ENCODE measurements around the gene OVOL3. TPM values are rescaled to one million over a fixed set of nuclear protein-coding genes. Genes with fewer than 3 reads are reported as not detected.

OVOL3 gene
- total RNA-seq, 4 donors from 2014 or later, result not detected

- DNase-seq (ENCODE audit: low spot score in 2 of 2), result peak; percentile 81 to 85
- Histone ChIP-seq H3K4me1 (peaks cover 40% of the 10 kb centered on the region), H3K9me3 (no peaks in the 10 kb centered on the region), H3K4me3 (peak overlapping the region; percentile 53), H3K27me3 (no peaks in the 10 kb centered on the region), H3K36me3 (peaks cover 42% of the 10 kb centered on the region), H3K27ac (peak overlapping the region; percentile 93)
- WGBS, result 47% methylated on average over 35 of the region's 47 CpGs
- TF ChIP-seq POLR2A (IDR thresholded peaks at IDR 0.05) (no peak), CTCF (IDR thresholded peaks at IDR 0.05) (no peak), POLR2AphosphoS5 (IDR thresholded peaks at IDR 0.05) (peak in 1 of 3 donors; percentile 30), EP300 (IDR thresholded peaks at IDR 0.05) (no peak)
Measured at GRCh38 chr19:36151144-36152018, 40.4 kb downstream of the OVOL3 start.

GRCh38 chr19:36152019-36152351, 41.0 kb downstream of the OVOL3 start:
- DNase-seq (ENCODE audit: low spot score in 2 of 2), result no peak
- peak overlapping the region; percentile 93 for H3K27ac ChIP-seq
- H3K4me3 ChIP-seq, result peak overlapping the region; percentile 53
- no peaks in the 10 kb centered on the region for H3K27me3 ChIP-seq
- WGBS, result 18% methylated on average over 11 of the region's 16 CpGs
- H3K9me3 ChIP-seq, result no peaks in the 10 kb centered on the region
- H3K4me1 ChIP-seq, result peaks cover 40% of the 10 kb centered on the region
- TF ChIP-seq POLR2A (IDR thresholded peaks at IDR 0.05) (no peak), EP300 (IDR thresholded peaks at IDR 0.05) (no peak), CTCF (IDR thresholded peaks at IDR 0.05) (no peak), POLR2AphosphoS5 (IDR thresholded peaks at IDR 0.05) (no peak)
- H3K36me3 ChIP-seq, result peaks cover 36% of the 10 kb centered on the region

GRCh38 chr19:36152352-36153091, 41.6 kb downstream of the OVOL3 start, which contains the start of gene COX7A1:
Gene COX7A1, minus strand, starts transcription at chr19:36152447. Its CDS starts 40 bp downstream, at chr19:36152407.
- Histone ChIP-seq H3K4me3 (peak within 1 kb of the TSS; percentile 53), H3K4me1 (peaks cover 40% of the 10 kb centered on the region), H3K27me3 (no peaks in the 10 kb centered on the region), H3K36me3 (peaks cover 31% of the 10 kb centered on the region), H3K27ac (peak within 1 kb of the TSS; percentile 93), H3K9me3 (no peaks in the 10 kb centered on the region)
- WGBS, result 17% methylated on average over 18 of the region's 40 CpGs
- DNase-seq (ENCODE audit: low spot score in 2 of 2), result peak; percentile 84 to 85
- peak in 1 of 2 donors; percentile 55 for TF ChIP-seq POLR2A (IDR thresholded peaks at IDR 0.05)
- peak in 1 of 3 donors; percentile 47 for TF ChIP-seq POLR2AphosphoS5 (IDR thresholded peaks at IDR 0.05)
- TF ChIP-seq EP300 (IDR thresholded peaks at IDR 0.05), result no peak
- no peak for TF ChIP-seq CTCF (IDR thresholded peaks at IDR 0.05)

GRCh38 chr19:36153126-36153525, 42.2 kb downstream of the OVOL3 start:
- WGBS, result 93% methylated on average over 10 of the region's 10 CpGs
- no peak for DNase-seq (ENCODE audit: low spot score in 2 of 2)
- Histone ChIP-seq H3K36me3 (peaks cover 25% of the 10 kb centered on the region), H3K4me3 (peak overlapping the region; percentile 53), H3K4me1 (peaks cover 40% of the 10 kb centered on the region), H3K27me3 (no peaks in the 10 kb centered on the region), H3K9me3 (no peaks in the 10 kb centered on the region), H3K27ac (peak overlapping the region; percentile 93)
- TF ChIP-seq EP300 (IDR thresholded peaks at IDR 0.05) (no peak), CTCF (IDR thresholded peaks at IDR 0.05) (no peak), POLR2A (IDR thresholded peaks at IDR 0.05) (no peak), POLR2AphosphoS5 (IDR thresholded peaks at IDR 0.05) (no peak)
